ENCODE data around the gene KAT2A.

The KAT2A gene

GRCh38 chr17:42090964-42091790, 30.0 kb downstream of the KAT2A start:
- DNase-seq = no peak

GRCh38 chr17:42088736-42089135, 32.4 kb downstream of the KAT2A start:
- no peak for DNase-seq

- no peak for DNase-seq
These were observed 33.1 kb downstream of the KAT2A start for GRCh38 chr17:42087736-42088705.

- DNase-seq = no peak
These were observed 34.0 kb downstream of the KAT2A start for GRCh38 chr17:42087042-42087701.

DNA sequence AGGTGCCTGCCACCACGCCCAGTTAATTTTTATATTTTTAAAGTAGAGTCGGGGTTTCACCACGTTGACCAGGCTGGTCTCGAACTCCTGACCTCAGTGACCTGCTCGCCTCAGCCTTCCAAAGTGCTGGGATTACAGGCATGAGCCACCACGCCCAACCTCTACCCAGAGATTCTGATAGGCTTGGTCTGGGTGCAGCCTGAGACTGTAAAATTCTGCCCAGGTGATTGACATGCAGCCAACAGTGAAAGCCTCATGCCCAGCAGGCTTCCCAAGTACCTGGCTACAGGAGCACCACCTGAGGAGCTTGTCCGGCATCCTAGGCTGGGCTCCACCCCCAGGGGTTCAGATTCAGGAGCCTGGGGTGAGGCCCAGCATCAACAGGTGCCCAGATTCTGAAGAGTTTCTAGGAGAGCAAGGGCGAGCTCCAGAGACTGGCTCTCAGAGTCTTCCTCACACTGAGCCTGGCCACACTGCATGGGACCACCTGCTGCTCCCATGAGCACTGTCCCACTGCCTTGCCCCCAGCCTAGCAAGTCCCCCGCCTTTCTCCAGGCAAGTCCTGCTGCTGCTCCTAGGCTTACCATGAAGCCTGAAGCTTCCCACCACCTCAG, 39.5 kb downstream of the KAT2A start:
- no peak for DNase-seq

DNA sequence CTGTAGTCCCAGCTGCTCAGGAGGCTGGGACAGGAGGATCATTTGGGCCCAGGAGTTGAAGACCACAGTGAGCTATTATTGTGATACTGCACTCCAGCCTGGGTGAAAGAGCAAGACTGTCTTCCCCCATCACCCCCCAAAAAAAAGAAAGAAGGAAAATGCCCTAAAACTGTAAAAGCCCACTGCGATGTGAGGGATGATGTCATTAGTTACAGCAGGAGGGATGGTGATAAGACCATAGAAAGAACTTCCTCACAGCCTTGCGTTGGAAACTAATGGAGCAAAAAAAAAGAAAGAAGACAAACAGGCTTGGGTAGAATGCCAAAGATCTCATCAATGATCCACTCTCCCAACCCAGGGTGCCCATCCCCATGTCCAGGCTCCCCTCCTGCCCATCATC, 41.6 kb downstream of the KAT2A start:
- no peak for DNase-seq

- no peak for DNase-seq
These were observed 42.6 kb downstream of the KAT2A start for GRCh38 chr17:42078396-42079043.

GRCh38 chr17:42077755-42078154, 43.4 kb downstream of the KAT2A start:
- DNase-seq = no peak

DNA sequence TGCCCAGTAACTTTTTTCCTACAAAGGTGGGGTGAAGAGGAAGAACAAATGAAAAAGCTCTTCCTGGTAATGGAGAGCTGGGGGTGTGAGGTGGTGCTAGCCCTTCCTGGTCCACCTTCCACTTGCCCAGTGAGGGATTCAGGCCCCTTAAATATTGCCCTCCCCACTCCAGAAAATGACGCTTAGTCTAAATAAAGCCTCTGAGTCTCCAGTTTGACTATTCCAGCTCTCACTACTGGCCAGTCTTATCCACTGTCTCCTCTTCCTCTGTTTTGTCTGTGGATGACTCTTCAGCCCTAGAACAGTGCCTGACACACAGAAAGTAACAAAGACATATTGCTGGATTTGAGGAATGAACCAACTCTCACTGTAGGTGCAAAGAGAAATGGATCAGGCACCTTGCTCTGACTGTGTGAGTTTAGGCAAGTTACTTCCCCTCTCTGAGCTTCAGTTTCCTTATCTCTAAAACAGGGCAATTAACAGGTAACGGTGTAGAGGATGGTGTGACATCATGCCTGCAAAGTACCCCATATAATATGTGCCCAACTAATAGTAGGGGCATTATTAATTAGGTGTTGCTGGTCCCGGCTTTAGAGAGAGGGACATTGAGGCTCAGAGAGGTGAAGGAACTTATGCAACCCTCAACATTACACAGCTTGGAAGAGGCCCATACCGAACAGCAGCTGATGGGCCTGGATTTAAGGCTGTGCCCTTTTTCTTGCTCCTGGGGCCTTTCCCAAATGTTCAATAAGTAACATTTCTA, 44.2 kb downstream of the KAT2A start:
- no peak for DNase-seq

DNA sequence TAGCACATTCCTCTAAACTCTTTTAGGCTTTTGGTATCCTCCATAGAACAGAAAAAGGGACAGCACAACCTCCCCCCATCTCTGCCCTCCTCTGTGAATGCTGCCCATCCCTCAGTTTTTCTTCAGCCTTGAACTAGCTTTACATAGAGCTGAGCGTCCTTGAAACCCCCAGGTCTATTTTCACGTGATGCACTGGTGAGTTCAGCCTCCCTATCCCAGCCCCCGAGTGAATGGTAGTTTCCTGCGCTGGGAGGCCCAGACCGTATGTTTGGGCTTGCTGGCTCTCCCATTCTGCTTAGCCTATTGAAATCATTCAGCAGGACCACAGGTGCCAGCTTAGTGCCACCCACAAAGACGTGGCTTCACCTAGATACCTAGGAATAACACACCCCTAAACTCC, 45.4 kb downstream of the KAT2A start:
- DNase-seq = no peak

GRCh38 chr17:42072323-42073187, 48.6 kb downstream of the KAT2A start:
- DNase-seq = no peak

DNA sequence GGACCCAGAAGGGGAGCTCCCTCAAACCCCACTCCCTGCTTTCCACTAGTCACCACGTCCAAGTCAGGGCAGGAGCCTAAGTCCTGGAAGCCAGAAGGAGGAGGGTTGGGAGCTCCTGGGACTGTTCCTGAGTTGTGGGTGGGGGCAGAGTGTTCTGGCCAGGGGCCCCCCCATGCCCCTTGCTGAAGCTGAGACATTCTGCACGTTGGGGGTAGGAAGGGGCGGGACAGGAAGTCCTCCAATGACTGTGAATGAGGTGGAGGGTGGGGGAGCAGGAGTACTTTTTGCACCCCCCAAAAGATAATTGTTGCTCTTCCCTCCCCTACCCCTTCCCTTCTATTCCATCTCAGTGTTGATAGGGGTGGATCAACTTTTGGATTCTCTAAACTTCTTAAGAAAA, 49.4 kb downstream of the KAT2A start:
- no peak for DNase-seq

DNA sequence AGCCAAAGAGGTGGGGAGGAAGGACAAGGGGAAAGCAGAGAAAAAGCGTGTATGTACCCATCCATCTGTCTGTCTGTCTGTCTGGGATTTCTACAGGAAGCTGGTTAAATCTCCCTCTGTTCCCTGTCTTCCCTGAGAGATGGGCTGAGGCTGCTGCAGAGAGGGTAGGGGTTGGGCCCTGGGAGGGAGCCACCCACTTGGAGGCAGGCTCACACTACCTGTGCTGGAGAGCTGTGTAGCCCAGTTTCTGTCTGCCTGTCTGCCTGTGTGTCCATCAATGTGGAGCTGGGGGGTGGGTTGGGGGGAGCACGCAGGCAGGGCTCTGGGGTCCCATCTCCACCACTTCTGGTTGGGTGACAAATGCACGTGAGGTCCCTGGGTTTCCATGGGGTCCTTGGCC, 52.2 kb downstream of the KAT2A start:
- DNase-seq = no peak

DNA sequence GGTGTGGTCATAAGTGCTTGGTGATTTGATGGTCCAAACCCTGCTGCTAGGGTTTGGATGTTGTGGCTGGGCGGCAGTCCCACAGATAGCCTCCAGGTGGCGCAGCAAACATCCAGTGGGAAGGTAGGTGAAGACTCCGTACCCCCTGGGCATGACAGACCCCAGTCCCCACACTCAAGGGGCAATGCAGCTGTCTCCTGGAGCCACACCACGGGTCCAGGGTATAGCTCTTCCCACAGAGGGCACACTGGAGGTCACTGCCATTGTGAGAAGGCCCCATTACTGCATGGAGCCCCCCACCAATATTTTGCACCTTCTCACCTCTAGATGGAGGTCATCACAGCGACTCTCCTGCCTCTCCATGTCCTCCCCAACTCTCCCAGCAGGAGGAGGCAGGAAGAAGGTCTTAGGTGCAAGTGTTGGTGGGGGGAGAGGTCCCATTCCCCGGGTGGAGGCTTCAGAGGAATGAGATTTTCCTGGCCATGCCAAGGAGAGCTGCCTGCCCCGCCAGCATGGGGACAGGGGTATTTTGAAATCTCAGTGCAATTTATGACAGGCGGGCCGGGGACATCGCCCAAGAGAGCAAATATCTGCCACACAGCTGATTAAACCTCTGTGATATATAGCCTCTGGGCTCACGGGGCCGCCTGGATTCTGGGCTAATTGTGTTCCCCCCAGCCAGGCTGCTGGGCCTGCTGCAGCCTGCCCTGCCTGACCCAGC, 53.6 kb downstream of the KAT2A start:
- DNase-seq = peak; percentile 47 to 73

DNA sequence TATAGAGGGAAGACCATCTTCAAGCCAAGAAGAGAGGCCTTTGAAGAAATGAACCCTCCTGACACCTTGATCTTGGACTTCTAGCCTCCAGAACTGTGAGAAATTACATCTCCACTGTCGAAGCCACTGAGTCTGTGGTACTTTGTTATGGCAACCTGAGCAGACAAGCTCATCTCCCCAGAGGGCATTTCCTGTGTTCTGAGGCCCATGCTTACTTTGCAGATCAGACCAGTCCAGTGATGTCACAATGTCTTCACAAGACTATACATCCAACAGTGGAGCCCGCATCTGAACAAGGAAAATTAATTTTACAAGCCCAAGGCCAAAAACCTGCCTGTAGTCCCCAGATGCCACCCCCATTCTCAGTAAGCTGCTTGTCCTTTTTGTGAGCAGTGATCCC, 56.0 kb downstream of the KAT2A start:
- no peak for DNase-seq

Measured in activated CD4-positive, alpha-beta T cell treated with anti-CD3 and anti-CD28 coated beads for 4 hours (primary cell).